KG1 (cell line): ENCODE data around the gene AKAP11.
A peak's percentile ranks its signal among the peaks of the same experiment; 100 is the strongest.
"Not testable (repeated sequence)": the region's sequence is repeated elsewhere in the genome, so short reads cannot be mapped to it uniquely, and the experiment has no call there.

Experiments
- DNase-seq: peaks from one replicate; lab custom pipeline; 2025; lab: John Stamatoyannopoulos, UW

AKAP11 gene

GRCh38 chr13:42272115-42272803, at the start of gene AKAP11:
TSS of gene AKAP11 (plus strand) at chr13:42272152. CDS start at chr13:42286349, 14,197 bp downstream.
- peak; percentile 82 for DNase-seq

- no peak for DNase-seq
Observed at GRCh38 chr13:42223681-42224080, 48.3 kb upstream of the AKAP11 start.

GRCh38 chr13:42225051-42225450, 46.9 kb upstream of the AKAP11 start:
- no peak for DNase-seq

- not testable (repeated sequence) for DNase-seq
Observed at GRCh38 chr13:42226759-42227158, 45.2 kb upstream of the AKAP11 start.

GRCh38 chr13:42228527-42228926, 43.4 kb upstream of the AKAP11 start:
- DNase-seq, result no peak

- DNase-seq, result no peak
Observed at GRCh38 chr13:42229287-42229686, 42.7 kb upstream of the AKAP11 start.

- no peak for DNase-seq
Observed at GRCh38 chr13:42232671-42233070, 39.3 kb upstream of the AKAP11 start.

GRCh38 chr13:42233726-42234125, 38.2 kb upstream of the AKAP11 start:
- DNase-seq, result no peak

- no peak for DNase-seq
Observed at GRCh38 chr13:42239161-42239560, 32.8 kb upstream of the AKAP11 start.

- DNase-seq, result no peak
Observed at GRCh38 chr13:42239644-42240043, 32.3 kb upstream of the AKAP11 start.

GRCh38 chr13:42246541-42246940, 25.4 kb upstream of the AKAP11 start:
- DNase-seq, result no peak

- no peak for DNase-seq
Observed at GRCh38 chr13:42247883-42248282, 24.1 kb upstream of the AKAP11 start.

- DNase-seq, result no peak
Observed at GRCh38 chr13:42255886-42256285, 16.1 kb upstream of the AKAP11 start.

GRCh38 chr13:42258747-42259146, 13.2 kb upstream of the AKAP11 start:
- DNase-seq, result no peak

GRCh38 chr13:42259515-42259914, 12.4 kb upstream of the AKAP11 start:
- DNase-seq, result no peak

GRCh38 chr13:42260903-42261654, 10.9 kb upstream of the AKAP11 start:
- DNase-seq, result no peak

- DNase-seq, result no peak
Observed at GRCh38 chr13:42266473-42266872, 5.5 kb upstream of the AKAP11 start.

GRCh38 chr13:42270160-42270856, 1.6 kb upstream of the AKAP11 start:
- DNase-seq, result no peak

- no peak for DNase-seq
Observed at GRCh38 chr13:42270857-42271215, 1.1 kb upstream of the AKAP11 start.

GRCh38 chr13:42271337-42272114, 426 bp upstream of the AKAP11 start:
- peak; percentile 70 for DNase-seq

GRCh38 chr13:42272804-42273175, 838 bp downstream of the AKAP11 start:
- peak; percentile 68 for DNase-seq

GRCh38 chr13:42274386-42275097, 2.6 kb downstream of the AKAP11 start:
- DNase-seq, result no peak
